ENCODE data around the gene PTPRT.

- TF ChIP-seq CTCF (IDR thresholded peaks at IDR 0.05; ENCODE audit: low read length) (no peak), EZH2 (optimal IDR thresholded peaks at IDR 0.05; ENCODE audit: low read depth, low read length) (no peak)
Observed at GRCh38 chr20:42646250-42646649, 543.5 kb downstream of the PTPRT start.

Measured in MM.1S (cell line).